ENCODE measurements around the gene TBC1D5. TPM values are rescaled to one million over a fixed set of nuclear protein-coding genes. Genes with fewer than 3 reads are reported as not detected.

The TBC1D5 gene
- total RNA-seq, 3 donors from 2014 or later = 70.1 to 109 (median 90.1) TPM

- Histone ChIP-seq H3K27ac (no peak overlapping the region), H3K4me1 (no peaks in the 10 kb centered on the region), H3K36me3 (no peaks in the 10 kb centered on the region), H3K4me3 (no peak overlapping the region), H3K27me3 (no peaks in the 10 kb centered on the region), H3K9me3 (peaks cover 0 to 14% of the 10 kb centered on the region in 2 donors)
- peak in 1 of 2 donors; percentile 26 for DNase-seq (ENCODE audit: low spot score in 2 of 2)
- TF ChIP-seq POLR2AphosphoS5 (IDR thresholded peaks at IDR 0.05) = peak in 1 of 3 donors; percentile 31
- TF ChIP-seq CTCF (IDR thresholded peaks at IDR 0.05) = no peak
- intact Hi-C loops (cut with DNase I; ENCODE audit: low total_unique reads) = no loop called here
These were observed 606.2 kb downstream of the TBC1D5 start for GRCh38 chr3:17136136-17136721.

- Histone ChIP-seq H3K4me3 (no peak overlapping the region), H3K36me3 (no peaks in the 10 kb centered on the region), H3K27ac (no peak overlapping the region), H3K9me3 (peaks cover 0 to 14% of the 10 kb centered on the region in 2 donors), H3K4me1 (no peaks in the 10 kb centered on the region), H3K27me3 (no peaks in the 10 kb centered on the region)
- DNase-seq (ENCODE audit: low spot score in 2 of 2) = no peak
- no peak for TF ChIP-seq POLR2A (IDR thresholded peaks at IDR 0.05)
- no peak for TF ChIP-seq CTCF (IDR thresholded peaks at IDR 0.05)
- no peak for TF ChIP-seq POLR2AphosphoS5 (IDR thresholded peaks at IDR 0.05)
- intact Hi-C loops (cut with DNase I; ENCODE audit: low total_unique reads) = no loop called here
These were observed 606.7 kb downstream of the TBC1D5 start for GRCh38 chr3:17135696-17136095.

- TF ChIP-seq POLR2A (IDR thresholded peaks at IDR 0.05) (no peak), POLR2AphosphoS5 (IDR thresholded peaks at IDR 0.05) (no peak), CTCF (IDR thresholded peaks at IDR 0.05) (no peak)
- H3K27me3 ChIP-seq = no peaks in the 10 kb centered on the region
- H3K36me3 ChIP-seq = no peaks in the 10 kb centered on the region
- H3K9me3 ChIP-seq = peaks cover 0 to 14% of the 10 kb centered on the region in 2 donors
- peak overlapping the region in 1 of 3 donors; percentile 28 for H3K4me3 ChIP-seq
- H3K4me1 ChIP-seq = no peaks in the 10 kb centered on the region
- intact Hi-C loops (cut with DNase I; ENCODE audit: low total_unique reads) = no loop called here
- H3K27ac ChIP-seq = peak overlapping the region in 1 of 2 donors; percentile 12
- no peak for DNase-seq (ENCODE audit: low spot score in 2 of 2)
These were observed 608.5 kb downstream of the TBC1D5 start for GRCh38 chr3:17133632-17134545.

GRCh38 chr3:17132286-17133115, 609.9 kb downstream of the TBC1D5 start:
- intact Hi-C loops (cut with DNase I; ENCODE audit: low total_unique reads) = no loop called here
- TF ChIP-seq CTCF (IDR thresholded peaks at IDR 0.05) (no peak), POLR2AphosphoS5 (IDR thresholded peaks at IDR 0.05) (no peak), POLR2A (IDR thresholded peaks at IDR 0.05) (no peak)
- H3K4me1 ChIP-seq = no peaks in the 10 kb centered on the region
- no peak for DNase-seq (ENCODE audit: low spot score in 2 of 2)
- H3K9me3 ChIP-seq = peaks cover 0 to 14% of the 10 kb centered on the region in 2 donors
- no peak overlapping the region for H3K27ac ChIP-seq
- H3K4me3 ChIP-seq = no peak overlapping the region
- no peaks in the 10 kb centered on the region for H3K36me3 ChIP-seq
- no peaks in the 10 kb centered on the region for H3K27me3 ChIP-seq

Measured in breast epithelium (tissue), 4 donors.